HG03045 (cell line): ENCODE measurements around the gene MYO18B.

Source experiments
- ATAC-seq: cut with Tn5 transposase; IDR thresholded peaks from one replicate; pipeline ENCODE4 v1.9.1; 2021; ENCODE audit warnings: mild to moderate bottlenecking, moderate library complexity; ENCODE audit not compliant: unreplicated experiment

MYO18B gene

DNA sequence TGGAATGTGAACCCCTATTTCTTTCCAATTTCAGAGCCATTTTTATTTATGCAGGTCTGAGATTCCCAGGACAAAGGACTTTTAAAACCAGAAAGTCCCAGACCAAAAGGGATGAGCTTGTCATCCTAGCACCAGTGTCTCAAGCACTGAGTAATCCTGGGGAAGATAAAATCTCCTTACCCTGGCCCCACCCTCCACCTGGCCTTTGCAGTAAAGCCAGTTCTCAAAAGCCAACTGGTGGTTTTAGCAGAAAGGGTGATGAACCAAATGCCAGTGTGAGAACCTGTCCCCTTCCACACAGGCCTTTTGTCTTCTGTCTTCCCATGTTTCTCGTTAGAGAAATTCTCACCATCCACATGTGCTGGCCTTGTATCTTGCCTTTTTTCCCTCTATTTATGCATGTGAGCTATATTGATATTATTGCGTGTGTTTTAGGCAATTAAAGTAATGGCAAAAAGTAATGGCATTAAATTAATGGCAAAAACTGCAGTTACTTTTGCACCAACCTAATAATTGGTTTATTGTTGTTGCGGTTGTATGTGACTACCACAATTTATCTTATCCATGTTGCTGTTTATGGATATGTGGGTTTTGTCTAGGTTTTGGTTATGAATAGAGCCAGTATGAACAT is 191.3 kb downstream of the MYO18B start:
- no peak for ATAC-seq

- ATAC-seq = no peak
Observed at GRCh38 chr22:25935266-25936058, 193.5 kb downstream of the MYO18B start.

DNA sequence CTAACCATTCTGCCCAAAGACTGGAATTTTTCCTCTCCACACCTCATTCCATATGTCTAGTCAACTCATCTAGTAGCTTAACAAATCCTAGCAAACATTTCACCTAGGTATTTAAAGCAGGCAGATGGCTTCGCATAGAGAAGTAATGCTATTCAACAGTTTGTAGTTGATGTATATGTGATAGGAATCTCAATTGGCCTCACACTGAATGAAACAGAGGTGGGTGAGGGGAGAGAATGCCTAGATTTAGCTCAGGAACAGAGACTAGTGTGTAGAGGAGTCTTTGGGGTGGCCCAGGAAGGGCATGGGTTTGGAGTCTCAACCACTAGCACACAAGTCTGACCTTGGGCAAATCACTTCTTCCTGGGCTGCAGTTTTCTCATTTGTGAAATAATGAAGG is 196.2 kb downstream of the MYO18B start:
- ATAC-seq = no peak

DNA sequence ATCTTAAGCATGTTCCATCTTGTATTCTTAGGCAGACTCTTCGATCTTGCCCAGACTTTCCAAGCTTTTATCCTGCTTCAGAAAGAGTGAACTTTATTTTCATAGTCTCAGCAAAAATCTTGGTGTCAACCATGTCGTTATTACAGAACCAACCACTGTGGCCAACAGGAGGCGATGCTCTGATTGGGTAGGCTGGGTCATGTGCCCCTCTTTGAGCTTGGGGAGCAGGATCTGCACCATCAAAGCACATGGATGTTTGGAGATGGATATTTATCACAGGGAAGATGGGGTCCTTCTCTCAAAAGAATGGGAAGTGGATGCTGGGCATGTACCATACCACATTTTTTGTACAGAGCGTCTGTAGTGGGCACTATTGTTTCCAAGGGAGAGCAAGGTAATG is 197.4 kb downstream of the MYO18B start:
- no peak for ATAC-seq

- no peak for ATAC-seq
Observed at GRCh38 chr22:25940479-25940878, 198.5 kb downstream of the MYO18B start.

- ATAC-seq = no peak
Observed at GRCh38 chr22:25941365-25941960, 199.5 kb downstream of the MYO18B start.

DNA sequence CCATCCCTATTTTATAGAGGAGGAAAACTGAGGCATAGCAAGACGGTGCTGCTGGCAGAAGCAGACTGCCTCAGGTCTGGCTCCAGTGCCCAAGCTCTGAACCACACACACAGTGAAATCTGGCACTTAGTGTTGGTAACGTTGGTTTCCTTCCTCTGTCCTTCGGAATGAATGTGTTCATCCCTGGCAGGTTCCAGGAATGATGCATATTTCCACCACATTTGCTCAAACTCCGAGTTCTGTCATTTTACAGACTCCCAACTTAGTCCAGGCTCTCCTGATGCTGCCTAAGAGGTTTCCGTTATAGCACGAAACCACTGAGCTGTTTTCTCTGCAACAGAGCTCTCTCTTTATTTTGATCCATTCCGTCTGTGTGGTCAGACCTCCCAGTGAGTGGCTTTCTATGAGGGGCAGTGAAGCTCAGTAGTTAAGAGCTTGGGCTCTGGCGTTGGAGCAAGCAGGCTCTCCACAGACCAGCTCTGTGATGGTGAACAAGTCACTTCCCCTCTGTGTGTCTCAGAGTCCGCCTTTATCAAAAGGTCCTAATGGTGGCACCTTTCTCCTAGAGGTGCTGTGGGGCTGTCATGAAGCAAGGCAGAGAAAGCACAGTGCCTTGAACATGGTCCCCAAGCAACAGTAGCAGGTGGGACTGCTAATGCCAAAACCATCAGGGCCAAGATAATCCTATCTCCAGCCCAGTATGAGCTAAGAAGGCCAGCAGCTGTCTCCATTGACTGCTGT is 200.3 kb downstream of the MYO18B start:
- no peak for ATAC-seq

GRCh38 chr22:25942856-25943411 is 200.9 kb downstream of the MYO18B start:
- no peak for ATAC-seq

GRCh38 chr22:25950111-25950510 is 208.1 kb downstream of the MYO18B start:
- ATAC-seq = no peak

- no peak for ATAC-seq
Observed at GRCh38 chr22:25953276-25953675, 211.3 kb downstream of the MYO18B start.

GRCh38 chr22:25953919-25954318 is 211.9 kb downstream of the MYO18B start:
- ATAC-seq = no peak

DNA sequence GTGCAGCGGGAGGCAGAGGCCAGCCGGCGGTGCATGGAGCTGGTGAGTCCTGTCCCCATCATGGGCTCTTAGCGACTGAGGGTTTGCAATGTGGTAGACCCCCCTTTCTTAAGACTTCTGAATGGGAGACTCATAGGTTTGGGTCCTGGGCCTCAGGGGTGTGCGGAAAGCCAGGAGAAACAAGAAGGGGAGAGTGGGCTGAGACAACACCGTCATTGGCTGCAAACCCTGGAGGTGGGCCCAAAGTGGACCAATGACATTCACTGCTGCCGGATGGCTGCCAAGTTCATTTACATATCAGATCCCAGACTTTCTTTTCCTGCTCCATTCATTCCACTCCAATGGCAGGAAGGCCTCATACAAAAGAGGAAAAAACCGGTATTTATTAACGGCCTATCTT is 213.3 kb downstream of the MYO18B start:
- ATAC-seq = no peak

- no peak for ATAC-seq
Observed at GRCh38 chr22:25956801-25957200, 214.8 kb downstream of the MYO18B start.

GRCh38 chr22:25959818-25960774 is 218.1 kb downstream of the MYO18B start:
- ATAC-seq = no peak

DNA sequence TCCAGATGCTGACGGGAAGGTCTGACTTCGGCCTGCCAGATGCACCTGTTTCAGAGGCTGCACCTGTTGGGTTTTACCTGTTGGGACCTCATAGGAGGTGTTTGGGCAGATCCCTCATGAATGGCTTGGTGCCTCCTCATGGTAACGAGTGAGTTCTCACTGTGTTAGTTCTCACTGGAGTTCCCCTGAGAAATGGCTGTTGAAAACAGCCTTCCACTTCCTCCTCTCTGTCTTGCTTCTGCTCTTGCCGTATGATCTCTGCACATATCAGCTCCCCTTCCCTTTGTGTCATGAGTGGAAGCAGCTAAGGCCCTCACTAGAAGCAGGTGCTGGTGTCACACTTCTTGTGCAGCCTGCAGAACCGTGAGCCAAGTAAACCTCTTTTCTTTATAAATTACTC is 219.7 kb downstream of the MYO18B start:
- ATAC-seq = no peak

- ATAC-seq = no peak
Observed at GRCh38 chr22:25962711-25963110, 220.7 kb downstream of the MYO18B start.

- ATAC-seq = no peak
Observed at GRCh38 chr22:25964961-25965730, 223.2 kb downstream of the MYO18B start.

DNA sequence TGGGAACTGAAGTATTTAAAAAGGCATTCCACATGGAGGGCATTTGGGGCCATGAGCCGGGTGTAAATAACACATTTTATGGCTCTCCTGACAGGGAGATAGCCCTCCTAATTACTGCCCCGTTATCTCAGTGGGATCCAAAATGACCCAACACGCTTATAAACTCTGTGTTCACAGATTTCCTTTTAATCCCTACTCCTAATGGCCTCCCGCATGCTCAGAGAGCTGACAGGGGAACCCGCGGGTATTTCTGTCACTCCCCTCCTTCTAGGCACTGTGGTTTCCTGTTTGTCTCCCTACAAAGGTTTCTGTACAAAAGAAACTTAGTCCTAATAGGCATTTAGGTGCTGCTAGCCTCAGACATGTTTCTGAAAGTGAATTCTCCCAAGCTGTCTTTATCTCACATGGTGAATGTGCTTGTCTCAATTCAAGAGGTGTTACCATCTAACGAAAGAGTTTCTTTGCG is 224.5 kb downstream of the MYO18B start:
- ATAC-seq = no peak

DNA sequence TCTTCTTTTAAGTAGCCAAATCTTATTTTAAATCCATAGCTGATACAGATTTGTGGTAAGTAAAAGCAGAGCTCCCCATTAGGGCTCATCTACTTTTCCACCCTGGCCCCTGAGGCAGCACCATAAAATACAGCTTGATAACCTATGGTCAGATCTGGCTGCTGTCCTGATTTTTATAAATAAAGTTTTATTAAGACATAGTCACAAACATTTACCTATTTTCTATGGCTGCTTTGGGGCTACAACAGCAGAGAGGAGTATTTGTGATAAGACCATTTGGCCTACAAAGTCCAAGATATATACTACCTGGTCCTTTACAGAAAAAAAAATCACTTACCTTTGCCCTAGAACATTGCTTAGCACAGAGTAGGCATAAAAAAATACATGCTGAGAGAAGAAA is 227.3 kb downstream of the MYO18B start:
- no peak for ATAC-seq
